D341Med (cell line): ENCODE measurements around the gene GNA15.
"Not testable (repeated sequence)": the region's sequence is repeated elsewhere in the genome, so short reads cannot be mapped to it uniquely, and the experiment has no call there.

Experiments used
- DNase-seq: peaks from one replicate; pipeline ENCODE4 v3.0.0; 2012; ENCODE audit warnings: low spot score

GNA15 gene, protein sequence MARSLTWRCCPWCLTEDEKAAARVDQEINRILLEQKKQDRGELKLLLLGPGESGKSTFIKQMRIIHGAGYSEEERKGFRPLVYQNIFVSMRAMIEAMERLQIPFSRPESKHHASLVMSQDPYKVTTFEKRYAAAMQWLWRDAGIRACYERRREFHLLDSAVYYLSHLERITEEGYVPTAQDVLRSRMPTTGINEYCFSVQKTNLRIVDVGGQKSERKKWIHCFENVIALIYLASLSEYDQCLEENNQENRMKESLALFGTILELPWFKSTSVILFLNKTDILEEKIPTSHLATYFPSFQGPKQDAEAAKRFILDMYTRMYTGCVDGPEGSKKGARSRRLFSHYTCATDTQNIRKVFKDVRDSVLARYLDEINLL

DNA sequence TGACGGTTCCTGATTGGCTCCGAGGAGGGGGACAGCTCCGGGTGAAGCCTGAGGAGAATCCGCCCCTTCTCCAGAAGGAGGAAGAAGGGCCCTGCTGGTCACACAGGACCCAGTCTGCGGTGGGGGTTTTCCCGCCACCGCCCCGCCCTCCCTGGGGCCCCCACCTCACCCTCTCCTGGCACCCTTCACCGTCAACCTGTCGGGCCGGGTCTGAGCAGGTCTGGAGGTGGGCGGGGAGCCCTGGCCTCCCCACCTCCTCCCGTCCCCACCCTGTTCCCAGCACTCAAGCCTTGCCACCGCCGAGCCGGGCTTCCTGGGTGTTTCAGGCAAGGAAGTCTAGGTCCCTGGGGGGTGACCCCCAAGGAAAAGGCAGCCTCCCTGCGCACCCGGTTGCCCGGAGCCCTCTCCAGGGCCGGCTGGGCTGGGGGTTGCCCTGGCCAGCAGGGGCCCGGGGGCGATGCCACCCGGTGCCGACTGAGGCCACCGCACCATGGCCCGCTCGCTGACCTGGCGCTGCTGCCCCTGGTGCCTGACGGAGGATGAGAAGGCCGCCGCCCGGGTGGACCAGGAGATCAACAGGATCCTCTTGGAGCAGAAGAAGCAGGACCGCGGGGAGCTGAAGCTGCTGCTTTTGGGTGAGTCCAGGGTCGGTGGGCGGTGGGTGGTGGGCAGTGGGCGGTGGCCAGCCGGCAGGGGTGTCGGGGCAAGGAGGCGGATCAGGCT lies at the start of gene GNA15:
GNA15 (plus strand) TSS at position 73 of the 723 bp plus-strand sequence; CDS start at position 491, 418 bp downstream.
- no peak for DNase-seq

DNA sequence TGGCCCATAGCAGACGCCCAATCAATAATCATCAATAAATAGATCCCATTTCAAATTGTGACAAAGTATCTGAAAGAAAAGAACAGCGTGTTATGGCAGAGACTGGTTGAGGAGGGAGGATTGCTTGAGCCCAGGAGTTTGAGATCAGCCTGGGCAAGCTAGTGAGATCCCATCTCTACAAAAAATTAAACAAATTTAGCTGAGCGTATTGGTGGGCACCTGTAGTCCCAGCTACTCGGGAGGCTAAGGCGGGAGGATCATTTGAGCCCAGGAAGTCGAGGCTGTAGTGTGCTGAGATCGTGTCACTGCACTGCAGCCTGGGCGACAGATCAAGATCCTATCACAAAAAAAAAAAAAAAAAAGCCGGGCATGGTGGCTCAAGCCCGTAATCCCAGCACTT lies 48.1 kb upstream of the GNA15 start:
- no peak for DNase-seq

DNA sequence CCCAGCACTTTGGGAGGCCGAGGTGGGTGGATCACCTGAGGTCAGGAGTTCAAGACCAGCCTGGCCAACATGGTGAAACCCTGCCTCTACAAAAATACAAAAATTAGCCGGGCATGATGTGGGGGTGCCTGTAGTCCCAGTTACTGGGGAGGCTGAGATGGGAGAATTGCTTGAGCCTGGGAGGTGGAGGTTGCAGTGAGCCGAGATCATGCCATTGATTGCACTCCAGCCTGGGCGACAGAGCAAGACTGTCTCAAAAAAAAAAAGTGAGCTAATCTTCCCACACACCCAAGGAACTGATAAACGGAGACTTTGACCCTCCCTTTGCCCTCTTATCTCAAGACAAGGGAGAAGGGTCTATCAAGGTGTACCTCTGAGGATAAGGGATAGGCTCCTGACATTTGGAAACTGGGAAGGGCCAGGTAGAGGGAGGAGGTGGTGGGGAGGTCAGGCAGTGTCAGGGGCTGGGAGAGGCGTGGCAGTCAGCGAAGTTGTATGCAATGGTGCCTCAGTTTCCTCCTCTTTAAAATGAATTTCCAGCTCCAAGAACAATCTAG lies 46.5 kb upstream of the GNA15 start:
- not testable (repeated sequence) for DNase-seq

DNA sequence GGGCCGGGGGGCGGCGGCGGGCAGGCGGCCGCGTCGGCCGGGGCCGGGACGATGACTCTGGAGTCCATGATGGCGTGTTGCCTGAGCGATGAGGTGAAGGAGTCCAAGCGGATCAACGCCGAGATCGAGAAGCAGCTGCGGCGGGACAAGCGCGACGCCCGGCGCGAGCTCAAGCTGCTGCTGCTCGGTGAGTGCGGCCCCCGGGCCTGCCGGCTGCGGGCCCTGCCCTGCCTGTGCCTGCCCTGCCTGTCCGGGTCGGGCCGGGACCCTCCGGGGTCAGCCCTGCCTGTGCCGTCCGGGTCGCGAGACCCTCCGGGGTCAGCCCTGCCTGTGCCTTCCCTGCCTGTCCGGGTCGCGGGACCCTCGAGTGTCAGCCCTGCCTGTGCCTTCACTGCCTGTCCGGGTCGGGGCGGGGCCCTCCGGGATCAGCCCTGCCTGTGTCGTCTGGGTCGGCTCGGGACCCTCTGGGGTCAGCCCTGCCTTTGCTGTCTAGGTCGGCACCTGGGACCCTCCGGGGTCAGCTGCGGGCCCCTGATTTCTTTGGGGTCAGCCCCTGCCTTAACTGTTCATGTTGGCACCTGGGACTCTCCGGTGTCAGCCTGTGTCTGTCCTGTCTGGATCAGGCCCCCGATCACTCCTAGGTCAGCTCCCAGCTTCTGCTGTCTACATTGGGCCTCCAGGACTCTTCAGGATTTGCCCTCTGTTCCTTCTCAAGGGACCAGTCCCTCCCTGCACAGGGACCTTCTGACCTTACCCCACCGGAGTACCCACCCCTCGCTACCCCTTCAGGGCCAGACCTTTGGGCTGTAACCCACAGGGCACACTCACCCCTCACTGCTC lies 41.0 kb upstream of the GNA15 start:
- peak; percentile 70 for DNase-seq

DNA sequence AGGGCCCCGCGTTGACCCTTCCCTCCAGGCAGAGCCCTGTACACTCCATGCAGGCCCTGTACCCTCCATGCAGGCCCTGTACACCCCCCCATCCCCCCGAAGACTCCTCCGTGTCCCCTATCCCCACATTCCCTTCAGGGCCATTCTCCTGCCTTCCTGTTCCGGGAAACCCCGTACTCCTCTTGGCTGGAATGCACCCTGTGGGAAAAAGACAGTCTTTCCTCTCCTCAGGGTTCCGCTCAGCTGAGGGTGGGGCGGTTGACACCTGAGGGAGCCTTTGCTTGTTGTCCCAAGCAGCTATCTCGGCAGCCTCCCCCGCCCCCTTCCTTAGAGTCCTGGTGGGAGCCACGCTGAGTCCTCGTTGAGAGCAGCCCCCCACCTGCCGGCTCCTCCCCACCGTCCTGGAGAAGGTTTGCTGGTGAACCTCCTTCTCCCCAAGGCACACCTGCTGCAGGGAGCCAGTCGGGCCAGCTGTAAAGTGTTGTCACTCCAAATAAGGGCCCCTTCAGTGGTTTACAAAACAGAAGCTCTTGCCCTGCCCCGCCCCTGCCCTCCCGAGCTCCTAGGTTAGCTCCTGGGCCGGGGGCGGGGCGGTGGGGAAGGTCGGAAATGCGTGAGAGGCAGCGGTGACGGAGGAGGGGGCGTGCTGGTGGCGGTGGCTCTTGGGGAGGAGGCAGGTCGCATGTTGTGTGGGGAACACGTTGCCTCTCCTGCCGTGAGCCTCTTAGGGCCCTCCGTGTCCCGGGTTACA lies 40.2 kb upstream of the GNA15 start:
- no peak for DNase-seq

DNA sequence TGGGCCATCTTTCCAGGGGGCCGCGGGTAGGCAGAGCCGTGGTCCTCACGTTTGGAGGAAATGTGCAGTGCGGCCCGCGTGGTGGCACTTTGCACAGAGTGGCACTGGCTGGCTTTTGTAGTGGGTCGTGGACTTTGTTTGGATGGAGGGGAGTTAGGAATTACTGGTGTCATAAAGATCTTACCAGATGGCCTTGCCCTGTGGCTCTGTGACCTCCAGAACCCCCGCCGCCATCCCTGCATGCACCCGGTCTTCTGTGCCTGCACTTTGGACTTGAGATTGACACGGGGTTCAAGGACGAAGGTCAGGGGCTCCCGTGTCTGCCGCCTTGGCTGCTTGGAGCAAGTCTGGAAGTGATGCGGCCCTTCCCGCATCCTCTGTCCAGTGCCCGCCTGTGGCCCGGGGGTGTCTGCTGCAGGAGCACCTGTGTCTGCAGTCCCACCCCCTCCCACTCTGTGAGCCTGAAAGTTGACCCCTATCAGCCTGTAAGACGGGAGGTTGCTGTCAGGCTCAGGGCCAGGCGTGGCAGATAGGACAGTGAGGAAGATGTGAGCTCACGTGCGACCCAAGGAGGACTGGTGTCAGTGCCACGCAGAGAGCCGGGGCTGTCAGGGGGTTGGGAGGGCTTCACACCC lies 39.4 kb upstream of the GNA15 start:
- no peak for DNase-seq

DNA sequence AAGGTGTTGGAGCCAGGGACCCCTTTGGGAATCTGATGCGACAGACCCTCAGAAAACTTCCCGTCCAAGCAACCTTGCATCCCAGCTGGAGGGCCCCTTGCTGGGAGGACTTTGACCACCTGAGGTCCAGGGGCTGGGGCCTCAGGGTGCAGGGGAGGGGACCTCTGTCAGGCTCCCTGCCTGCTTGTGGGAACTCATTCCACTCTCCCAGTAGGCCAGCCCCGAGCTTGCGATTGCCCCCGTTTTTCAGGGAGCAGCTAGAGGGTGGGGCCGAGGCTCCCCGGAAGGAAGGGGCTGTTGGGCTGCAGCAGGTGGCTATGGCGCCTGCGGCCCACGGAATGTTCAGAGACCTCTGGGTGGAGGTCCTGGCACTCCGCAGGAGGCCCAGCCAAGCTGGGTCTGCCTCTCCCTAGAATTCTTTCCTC lies 38.9 kb upstream of the GNA15 start:
- no peak for DNase-seq

DNA sequence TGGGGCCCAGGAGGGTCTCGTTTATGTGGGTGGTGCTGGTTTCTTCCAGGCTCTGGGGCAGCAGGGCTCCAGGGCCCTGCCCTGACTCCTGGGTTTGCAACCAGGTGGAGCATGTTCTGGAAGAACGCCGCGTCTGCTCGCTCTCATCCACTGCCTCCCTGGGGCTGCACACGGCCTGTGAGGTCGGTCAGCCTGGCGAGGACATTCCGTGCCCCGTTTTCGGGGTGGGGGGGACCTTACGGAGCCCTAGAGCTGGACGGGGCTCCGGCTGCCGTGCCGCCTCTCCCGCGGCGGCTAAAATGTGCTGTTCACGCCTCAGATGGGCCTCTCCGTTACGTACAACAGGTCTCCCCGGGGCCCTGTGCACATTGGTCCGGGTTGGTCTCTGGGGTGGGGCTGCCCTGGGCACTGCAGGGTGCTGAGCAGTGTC lies 38.4 kb upstream of the GNA15 start:
- no peak for DNase-seq

DNA sequence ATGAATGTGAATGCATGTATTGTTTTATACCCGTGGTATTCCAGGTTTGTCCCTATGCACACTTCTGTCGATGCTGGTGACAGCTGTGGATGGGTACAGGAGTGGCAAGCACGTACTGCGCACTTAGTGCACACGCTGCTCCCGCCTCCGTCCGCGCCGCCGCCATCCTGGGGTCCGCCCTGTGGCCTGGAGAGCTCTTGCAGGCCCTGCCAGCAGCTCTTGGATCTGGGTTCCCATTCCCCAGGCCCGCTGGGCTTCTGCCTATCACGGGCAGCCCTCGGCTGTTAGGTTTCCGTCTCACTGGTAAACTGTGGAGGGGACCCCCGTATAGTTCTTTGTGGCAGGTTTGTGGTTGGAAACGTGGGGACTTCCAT lies 37.7 kb upstream of the GNA15 start:
- DNase-seq: no peak

DNA sequence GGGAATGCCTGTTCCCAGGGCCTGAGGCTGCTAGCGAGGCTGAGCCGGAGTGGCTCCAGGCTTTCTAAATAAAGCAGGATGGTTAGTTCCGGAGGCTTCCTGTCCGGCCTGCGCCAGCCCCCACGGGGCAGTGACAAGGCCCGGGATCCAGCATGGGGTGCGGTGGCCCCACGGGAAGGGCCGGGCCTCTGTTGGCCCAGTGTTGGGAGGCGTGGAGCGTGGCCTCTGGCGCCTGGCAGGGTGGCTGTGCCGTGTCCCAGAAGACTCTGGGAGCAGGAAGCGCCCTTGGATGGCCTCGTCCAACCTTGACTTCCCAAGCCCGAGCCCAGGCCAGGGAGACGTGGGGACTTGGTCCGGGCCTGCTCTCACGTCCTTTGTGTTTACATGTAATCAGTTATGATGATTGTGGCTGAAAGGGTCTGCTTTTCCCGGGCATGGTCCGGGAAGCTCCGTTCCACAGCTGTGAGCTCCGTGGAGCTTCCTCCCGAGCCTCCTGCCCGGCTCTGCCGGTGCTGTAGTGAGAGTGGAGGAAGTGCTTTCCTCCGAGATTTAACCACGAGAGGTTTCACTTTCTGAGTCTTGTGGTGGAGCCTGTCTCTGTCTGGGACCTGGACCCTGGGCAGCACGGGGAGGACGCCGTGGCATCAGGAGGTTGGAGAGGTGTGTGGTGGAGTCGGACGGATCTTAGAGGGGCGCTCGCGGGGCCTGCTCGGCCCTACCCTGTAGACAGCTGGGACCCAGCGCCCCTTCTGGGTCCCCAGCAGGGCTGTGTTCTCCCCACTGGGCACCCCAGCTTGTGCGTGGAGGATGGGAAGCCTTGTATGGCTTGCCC lies 37.1 kb upstream of the GNA15 start:
- no peak for DNase-seq

DNA sequence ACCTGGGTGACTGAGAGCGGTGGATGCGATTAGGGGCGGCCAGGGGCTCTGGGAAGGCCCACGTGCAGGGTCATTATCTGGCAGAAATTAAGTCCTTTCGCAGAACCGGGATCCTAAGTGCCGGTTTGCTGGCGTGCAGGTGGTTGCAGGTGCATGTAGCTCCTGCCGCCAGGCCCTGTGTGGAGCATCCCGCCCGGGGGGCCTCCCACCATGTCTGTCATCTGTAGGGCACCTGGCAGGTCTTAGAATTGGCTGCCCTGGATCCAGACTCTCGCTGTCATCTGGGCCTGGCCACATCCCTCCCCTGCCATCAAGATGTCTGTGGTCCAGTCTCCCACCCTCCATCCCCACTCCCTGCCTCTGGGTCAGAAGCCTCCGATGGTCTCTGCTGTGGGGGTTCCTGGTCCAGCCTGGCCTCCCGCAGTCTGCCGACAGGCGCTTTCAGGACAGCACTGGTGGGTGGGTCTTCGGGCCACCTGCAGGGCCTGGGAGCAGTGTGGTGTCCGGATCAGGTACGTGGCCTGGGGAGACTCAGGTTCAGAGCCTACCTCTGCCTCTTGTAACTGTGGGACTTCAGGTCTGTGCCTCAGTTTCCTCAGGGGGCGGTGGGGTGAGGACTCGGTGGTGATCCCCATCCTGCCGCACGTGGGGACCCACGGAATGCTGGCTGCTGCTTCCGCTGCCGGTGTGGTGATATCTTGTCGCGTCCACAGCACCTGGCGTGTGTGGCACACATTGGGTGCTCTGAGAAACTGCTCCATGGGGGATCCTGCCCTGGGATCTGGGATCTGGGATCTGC lies 36.3 kb upstream of the GNA15 start:
- no peak for DNase-seq

DNA sequence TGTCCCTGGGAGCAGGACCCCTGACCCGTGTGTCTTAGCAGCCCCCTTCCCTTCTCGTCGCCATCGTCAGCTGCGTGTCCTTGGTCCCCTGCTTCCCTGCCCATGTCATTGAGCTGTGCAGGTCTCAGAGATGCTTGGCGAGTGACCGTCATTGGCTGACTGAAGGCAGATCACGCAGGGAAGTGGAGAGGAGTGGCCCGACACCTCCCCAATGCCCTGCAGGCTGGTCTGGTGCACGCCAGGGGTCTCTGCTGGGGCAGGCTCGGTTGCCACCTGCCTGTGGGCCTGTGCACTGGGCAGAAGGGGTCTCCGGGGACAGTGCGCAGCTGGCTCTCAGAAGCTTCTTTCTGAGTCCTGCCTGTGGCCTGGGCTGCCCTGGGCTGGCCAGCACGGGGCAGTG lies 35.5 kb upstream of the GNA15 start:
- DNase-seq: no peak

DNA sequence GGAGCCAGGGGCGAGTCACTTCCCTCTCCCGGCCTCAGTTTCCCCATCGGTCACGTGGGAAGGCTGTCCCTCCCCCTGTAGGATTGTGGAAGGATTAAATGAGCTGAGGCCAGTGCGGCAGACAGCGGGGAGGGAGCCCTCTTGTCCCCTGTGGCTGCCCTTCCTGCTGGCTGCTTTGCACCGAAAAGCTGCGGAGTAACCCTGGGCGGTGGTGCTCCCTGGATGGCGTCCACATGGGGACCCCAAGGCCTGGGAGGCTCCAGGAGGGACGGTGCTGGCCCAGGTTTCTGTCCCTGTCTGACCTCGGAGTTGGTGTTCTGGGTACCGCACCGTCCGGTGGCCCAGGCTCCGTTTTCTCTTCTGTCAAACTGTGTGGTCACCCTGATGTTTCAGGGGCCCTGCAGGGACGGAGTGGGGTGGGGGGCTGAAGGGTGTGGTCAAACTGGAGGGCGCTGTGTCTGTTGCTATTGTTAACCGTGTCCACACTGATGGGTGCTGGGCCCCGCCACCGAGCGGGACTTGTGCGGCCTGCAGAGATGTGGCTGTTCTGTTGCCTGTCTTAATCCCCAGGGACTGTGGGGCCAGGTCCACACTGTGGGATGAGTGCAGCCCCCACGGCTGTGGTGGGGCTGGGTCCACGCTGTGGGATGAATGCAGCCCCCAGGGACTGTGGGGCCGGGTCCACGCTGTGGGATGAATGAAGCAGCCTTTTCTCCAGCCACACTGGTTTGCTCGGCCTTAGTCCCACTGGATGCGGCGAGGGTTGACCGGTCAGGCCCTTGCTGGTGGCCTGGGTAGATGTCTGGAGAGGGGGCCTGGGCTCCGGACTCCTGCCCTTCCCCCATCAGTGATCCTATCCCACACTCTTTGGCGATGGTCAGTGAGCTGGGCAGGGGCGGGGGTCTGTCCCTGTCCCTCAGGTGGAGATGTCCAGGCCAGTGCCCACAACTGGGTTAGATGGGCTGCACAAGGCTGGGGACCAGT lies 34.8 kb upstream of the GNA15 start:
- DNase-seq: no peak

DNA sequence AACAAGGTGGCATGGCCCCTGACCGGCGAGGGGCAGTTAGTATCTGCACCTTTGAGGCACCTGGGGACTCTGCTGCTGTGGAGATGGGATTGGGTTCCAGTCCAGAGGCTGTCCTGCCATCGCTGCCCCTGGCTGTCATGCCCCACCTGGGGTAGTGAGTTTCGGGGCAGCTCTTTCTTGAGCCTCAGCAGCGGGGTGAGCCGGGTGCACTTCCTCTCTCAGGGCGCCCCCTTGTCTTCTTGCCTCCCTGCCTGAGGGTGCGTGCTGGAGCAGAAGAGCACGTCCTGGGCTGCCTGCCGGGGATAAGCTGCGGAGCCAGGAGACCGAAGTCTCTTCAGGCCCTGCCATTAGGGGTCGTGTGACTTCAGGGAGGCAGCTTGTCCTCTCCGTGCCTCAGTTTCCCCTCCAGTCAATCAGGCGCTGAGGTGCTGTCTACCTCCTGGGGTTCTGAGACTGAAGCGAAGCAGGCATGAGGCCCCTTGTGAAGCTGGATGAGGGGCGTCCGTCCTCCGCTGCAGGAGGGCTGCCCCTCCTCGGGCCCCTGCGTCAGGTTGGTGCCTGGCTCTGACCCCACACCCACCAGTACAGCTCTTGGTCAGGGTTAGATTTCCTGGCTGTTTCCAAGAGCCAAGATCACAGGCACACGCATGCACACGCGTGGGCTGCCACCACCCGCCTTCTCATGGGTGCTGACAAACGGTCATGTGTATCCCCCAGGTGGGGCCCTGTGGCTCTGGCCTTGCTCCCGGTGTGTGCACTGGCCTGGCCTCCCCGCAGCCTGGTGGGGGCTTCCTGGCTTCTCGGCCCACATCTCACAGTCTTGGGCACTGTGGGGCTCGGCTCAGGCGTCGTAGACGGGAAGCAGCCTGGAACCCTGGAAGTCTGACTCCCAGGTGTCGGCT lies 33.3 kb upstream of the GNA15 start:
- DNase-seq: no peak

DNA sequence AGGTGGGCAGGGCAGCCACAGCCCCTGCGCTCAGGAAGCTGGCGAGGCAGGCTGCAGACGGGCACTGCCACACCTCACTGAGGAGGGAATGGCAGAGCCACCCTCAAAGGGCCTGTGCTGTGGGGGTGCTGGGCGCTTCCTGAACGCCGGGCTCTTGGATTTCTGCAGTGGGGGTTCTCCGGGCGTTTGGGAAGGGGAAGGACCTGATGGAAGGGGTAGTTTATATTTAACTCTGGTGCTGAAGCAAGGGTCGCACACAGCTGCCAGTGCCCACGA lies 31.2 kb upstream of the GNA15 start:
- no peak for DNase-seq

DNA sequence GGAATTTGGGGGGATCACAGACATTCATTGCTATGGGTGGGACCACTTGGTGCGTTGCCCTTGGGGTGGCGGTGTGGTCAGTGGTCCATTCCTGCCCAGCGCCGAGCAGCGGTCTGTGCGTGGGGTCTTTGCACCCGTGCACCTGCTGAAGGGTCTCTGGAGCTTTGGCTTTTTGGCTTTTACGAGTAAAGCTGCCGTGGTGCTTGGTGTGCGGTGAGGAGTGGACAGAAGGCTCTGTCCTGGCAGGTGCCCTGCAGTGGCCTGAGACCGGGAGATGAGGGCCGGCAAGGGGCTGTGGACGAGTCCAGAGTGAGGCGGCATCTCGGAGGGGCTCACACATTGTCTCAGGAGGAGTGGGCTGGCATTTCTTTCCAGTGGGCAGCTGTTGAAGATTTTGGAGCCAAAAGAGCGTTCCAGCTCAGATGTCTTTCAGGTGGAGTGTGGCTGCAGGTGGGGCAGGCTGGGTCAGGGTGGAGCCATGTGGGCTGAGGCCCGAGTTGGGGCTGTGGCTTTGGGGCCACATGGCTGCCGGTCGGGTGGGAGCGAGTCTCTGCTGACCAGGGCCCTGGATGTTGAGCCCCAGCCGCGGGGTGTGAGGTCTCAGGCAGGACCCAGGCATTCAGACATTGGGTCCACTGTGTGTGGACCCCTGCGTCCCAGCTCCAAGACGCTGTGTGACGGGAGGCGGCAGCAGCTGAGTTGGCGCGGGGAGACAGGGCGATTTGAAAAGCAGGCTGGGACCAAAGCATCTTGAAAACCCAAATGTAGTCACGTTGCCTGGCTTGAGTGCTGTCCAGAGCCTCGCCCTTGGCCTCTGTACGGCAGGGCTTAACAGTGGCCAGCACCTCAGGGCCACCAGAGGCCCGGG lies 30.0 kb upstream of the GNA15 start:
- no peak for DNase-seq
